Measurements from ENCODE around the gene DISC1. TPM values are rescaled to one million over a fixed set of nuclear protein-coding genes. Genes with fewer than 3 reads are reported as not detected.

Gene DISC1
- total and polyA plus RNA-seq, 2 experiments from 2014 or later: 0.43 to 1.2 TPM

DNA sequence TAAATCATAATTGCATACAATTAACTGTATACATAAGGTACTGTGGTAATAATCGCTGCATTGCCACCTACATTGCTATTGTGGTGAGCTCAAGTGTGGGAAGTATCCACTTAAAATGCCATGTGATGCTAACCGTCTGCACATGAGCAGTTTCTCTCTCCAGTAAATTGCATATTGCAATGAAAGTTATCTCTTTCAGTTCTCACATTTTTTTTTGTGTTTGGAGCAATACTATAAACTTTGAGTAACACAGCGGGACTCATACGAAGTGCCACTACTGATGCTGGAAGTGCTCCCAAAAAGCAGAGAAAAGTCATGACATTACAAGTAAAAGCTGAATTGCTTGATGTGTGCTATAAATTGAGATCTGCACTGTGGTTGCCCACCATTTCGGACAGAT is 38.5 kb downstream of the DISC1 start:
- H3K4me3 ChIP-seq: no peak overlapping the region
- H2AFZ ChIP-seq: no peak overlapping the region
- 69 to 72% methylated on average over 5 of the region's 5 CpGs for WGBS, 2 experiments (ENCODE audit: low coverage in 1 of 2, low lambda C conversion rate in 2 of 2, missing lambda C conversion rate in 2 of 2)
- no peaks in the 10 kb centered on the region for H3K4me1 ChIP-seq (ENCODE audit: insufficient read depth)
- no peaks in the 10 kb centered on the region for H3K9me3 ChIP-seq (ENCODE audit: low read depth)
- H3K4me2 ChIP-seq (ENCODE audit: unreplicated experiment): no peak overlapping the region
- no peaks in the 10 kb centered on the region for H3K79me2 ChIP-seq (ENCODE audit: insufficient read depth)
- in situ Hi-C loops (cut with MboI): no loop called here
- DNase-seq: no peak
- H4K20me1 ChIP-seq (ENCODE audit: insufficient read depth): no peaks in the 10 kb centered on the region
- H3K27me3 ChIP-seq (replicated peaks; ENCODE audit: insufficient read depth): no peaks in the 10 kb centered on the region
- H3K27ac ChIP-seq: no peak overlapping the region
- no peaks in the 10 kb centered on the region for H3K36me3 ChIP-seq (ENCODE audit: low read depth)
- no peaks in the 10 kb centered on the region for H3F3A ChIP-seq (ENCODE audit: insufficient read depth)
- H3K9me2 ChIP-seq (ENCODE audit: insufficient read depth): no peaks in the 10 kb centered on the region
- TF ChIP-seq EZH2 (IDR thresholded peaks at IDR 0.05; ENCODE audit: insufficient read depth, poor library complexity, severe bottlenecking): no peak
- no peak for TF ChIP-seq EZH2phosphoT487 (IDR thresholded peaks at IDR 0.05; ENCODE audit: insufficient read depth, low read depth)
- no peak overlapping the region for H3K9ac ChIP-seq

DNA sequence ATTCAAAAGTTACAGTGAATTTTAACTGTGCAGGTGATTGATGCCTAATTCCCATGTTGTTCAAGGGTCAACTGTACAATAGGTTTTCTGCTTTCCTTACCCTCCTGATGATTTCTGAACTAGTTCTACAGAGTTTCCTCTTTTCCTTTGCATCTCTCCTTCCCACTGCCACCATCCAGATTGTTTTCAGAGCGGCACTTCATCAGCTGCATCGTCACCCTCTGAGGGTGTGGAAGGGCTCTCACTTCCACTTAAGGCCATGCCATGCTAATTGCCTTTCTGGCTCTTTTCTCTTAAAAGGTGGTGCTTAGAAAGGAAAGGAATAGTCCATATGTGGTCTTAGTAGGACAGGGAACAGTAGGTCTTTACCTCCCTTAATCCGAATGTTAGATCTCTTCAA is 39.1 kb downstream of the DISC1 start:
- 87 to 95% methylated on average over 3 of the region's 3 CpGs for WGBS, 2 experiments (ENCODE audit: low coverage in 1 of 2, low lambda C conversion rate in 2 of 2, missing lambda C conversion rate in 2 of 2)
- H3K36me3 ChIP-seq (ENCODE audit: low read depth): no peaks in the 10 kb centered on the region
- no peaks in the 10 kb centered on the region for H3K9me2 ChIP-seq (ENCODE audit: insufficient read depth)
- H3K9me3 ChIP-seq (ENCODE audit: low read depth): no peaks in the 10 kb centered on the region
- H2AFZ ChIP-seq: no peak overlapping the region
- no peak for DNase-seq
- no peaks in the 10 kb centered on the region for H3K4me1 ChIP-seq (ENCODE audit: insufficient read depth)
- H3K9ac ChIP-seq: no peak overlapping the region
- H3F3A ChIP-seq (ENCODE audit: insufficient read depth): no peaks in the 10 kb centered on the region
- H3K79me2 ChIP-seq (ENCODE audit: insufficient read depth): no peaks in the 10 kb centered on the region
- no peak overlapping the region for H3K4me3 ChIP-seq
- no peak overlapping the region for H3K4me2 ChIP-seq (ENCODE audit: unreplicated experiment)
- TF ChIP-seq EZH2 (IDR thresholded peaks at IDR 0.05; ENCODE audit: insufficient read depth, poor library complexity, severe bottlenecking): no peak
- TF ChIP-seq EZH2phosphoT487 (IDR thresholded peaks at IDR 0.05; ENCODE audit: insufficient read depth, low read depth): no peak
- H3K27ac ChIP-seq: no peak overlapping the region
- H4K20me1 ChIP-seq (ENCODE audit: insufficient read depth): no peaks in the 10 kb centered on the region
- no peaks in the 10 kb centered on the region for H3K27me3 ChIP-seq (replicated peaks; ENCODE audit: insufficient read depth)
- in situ Hi-C loops (cut with MboI): no loop called here

DNA sequence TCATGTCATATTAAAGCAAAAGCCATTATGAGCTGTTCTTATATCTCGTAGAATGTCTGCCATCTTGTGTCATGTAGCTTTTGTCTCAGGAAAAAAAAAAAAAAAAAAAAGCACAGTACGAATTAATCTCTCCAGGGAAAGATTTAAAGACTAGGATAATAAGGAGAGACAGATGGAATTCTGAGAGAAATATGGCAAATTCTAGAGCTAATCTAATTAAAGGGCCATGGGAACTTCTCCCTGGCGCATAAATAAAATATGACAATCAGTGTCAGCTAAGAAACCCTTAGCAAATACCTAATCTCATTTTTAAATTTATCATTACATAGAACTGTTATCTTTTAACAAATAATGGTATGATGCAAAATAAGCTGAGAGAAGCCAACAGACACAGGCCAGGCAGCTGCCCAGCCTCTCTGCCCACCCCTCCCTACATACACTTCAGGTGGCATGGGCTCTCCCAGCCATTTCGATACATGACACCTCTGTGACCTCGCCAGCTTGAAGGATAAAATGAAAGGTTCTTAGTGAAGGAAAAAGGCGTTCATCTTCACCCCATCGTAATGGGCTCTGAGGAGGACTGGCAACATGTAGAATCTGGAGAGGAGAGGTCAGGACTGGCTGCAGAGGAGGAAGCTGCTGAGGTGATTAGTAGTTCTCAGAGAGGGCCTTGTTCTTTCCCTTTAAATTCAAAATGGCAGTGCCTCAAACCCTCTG is 39.8 kb downstream of the DISC1 start:
- Histone ChIP-seq H3K27me3 (replicated peaks; ENCODE audit: insufficient read depth) (no peaks in the 10 kb centered on the region), H3K9ac (no peak overlapping the region), H3F3A (ENCODE audit: insufficient read depth) (no peaks in the 10 kb centered on the region), H3K79me2 (ENCODE audit: insufficient read depth) (no peaks in the 10 kb centered on the region), H2AFZ (no peak overlapping the region), H3K4me1 (ENCODE audit: insufficient read depth) (no peaks in the 10 kb centered on the region), H3K4me3 (no peak overlapping the region), H4K20me1 (ENCODE audit: insufficient read depth) (no peaks in the 10 kb centered on the region), H3K9me2 (ENCODE audit: insufficient read depth) (no peaks in the 10 kb centered on the region), H3K27ac (no peak overlapping the region), H3K4me2 (ENCODE audit: unreplicated experiment) (no peak overlapping the region), H3K9me3 (ENCODE audit: low read depth) (no peaks in the 10 kb centered on the region), H3K36me3 (ENCODE audit: low read depth) (no peaks in the 10 kb centered on the region)
- no peak for DNase-seq
- TF ChIP-seq EZH2phosphoT487 (IDR thresholded peaks at IDR 0.05; ENCODE audit: insufficient read depth, low read depth) (no peak), EZH2 (IDR thresholded peaks at IDR 0.05; ENCODE audit: insufficient read depth, poor library complexity, severe bottlenecking) (no peak)
- in situ Hi-C loops (cut with MboI): no loop called here
- WGBS, 2 experiments (ENCODE audit: low coverage in 1 of 2, low lambda C conversion rate in 2 of 2, missing lambda C conversion rate in 2 of 2): 48 to 56% methylated on average over 7 of the region's 7 CpGs

DNA sequence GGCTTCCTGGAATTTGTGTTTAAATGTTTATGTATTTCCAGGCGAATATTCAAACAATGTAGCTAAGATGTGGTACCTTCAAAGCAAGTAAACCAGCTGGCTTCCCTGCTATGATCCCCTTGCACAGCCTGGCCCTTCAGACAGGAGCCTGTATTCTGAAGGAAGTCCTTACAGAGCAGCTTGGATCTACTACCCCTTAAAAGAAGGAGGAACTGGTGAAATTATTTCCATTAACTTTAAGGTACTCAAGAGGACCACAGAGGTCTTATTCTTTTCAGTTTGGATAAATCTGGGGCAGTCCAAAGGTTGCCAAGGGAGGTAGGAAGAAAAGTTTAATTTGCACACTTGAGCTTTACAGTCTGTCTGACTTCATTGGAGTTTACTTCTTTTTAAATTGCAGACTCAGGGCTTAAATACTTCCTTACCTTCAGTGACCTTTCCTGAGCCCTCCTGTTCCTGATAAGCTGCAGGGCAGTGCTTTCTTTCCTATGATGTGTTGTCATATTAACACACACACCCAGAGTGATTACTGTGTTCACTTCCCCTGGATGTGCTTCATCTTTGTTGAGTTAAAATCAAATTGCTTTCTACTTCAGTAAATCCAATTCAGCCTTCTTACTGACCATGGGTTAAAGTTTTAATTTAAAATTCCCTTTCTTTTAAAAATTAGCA is 40.5 kb downstream of the DISC1 start:
- H3K27ac ChIP-seq: no peak overlapping the region

More for the DNA sequence above, 40.5 kb downstream of the DISC1 start:
- H3K9ac ChIP-seq: no peak overlapping the region
- WGBS, 2 experiments (ENCODE audit: low coverage in 1 of 2, low lambda C conversion rate in 2 of 2, missing lambda C conversion rate in 2 of 2): 0 to 8% methylated on average over 1 of the region's 1 CpG
- H3K4me3 ChIP-seq: no peak overlapping the region
- H2AFZ ChIP-seq: no peak overlapping the region
- in situ Hi-C loops (cut with MboI): no loop called here
- no peaks in the 10 kb centered on the region for H3K79me2 ChIP-seq (ENCODE audit: insufficient read depth)
- H3K36me3 ChIP-seq (ENCODE audit: low read depth): no peaks in the 10 kb centered on the region
- no peaks in the 10 kb centered on the region for H3F3A ChIP-seq (ENCODE audit: insufficient read depth)
- no peaks in the 10 kb centered on the region for H3K9me2 ChIP-seq (ENCODE audit: insufficient read depth)
- H3K4me2 ChIP-seq (ENCODE audit: unreplicated experiment): no peak overlapping the region
- no peaks in the 10 kb centered on the region for H3K27me3 ChIP-seq (replicated peaks; ENCODE audit: insufficient read depth)
- TF ChIP-seq EZH2phosphoT487 (IDR thresholded peaks at IDR 0.05; ENCODE audit: insufficient read depth, low read depth) (no peak), EZH2 (IDR thresholded peaks at IDR 0.05; ENCODE audit: insufficient read depth, poor library complexity, severe bottlenecking) (no peak)
- no peak for DNase-seq
- no peaks in the 10 kb centered on the region for H4K20me1 ChIP-seq (ENCODE audit: insufficient read depth)
- no peaks in the 10 kb centered on the region for H3K9me3 ChIP-seq (ENCODE audit: low read depth)
- H3K4me1 ChIP-seq (ENCODE audit: insufficient read depth): no peaks in the 10 kb centered on the region

All from GM23248 (cell line).